Gastrocnemius medialis (tissue), 4 donors: ENCODE data around the gene GIGYF2.

Experiments used
- POLR2A ChIP-seq, 2 donors: fragments of 450-650 bp; IDR thresholded peaks; one replicate each; pipeline ENCODE4 v1.6.1; 2017; ENCODE audit warnings: antibody characterized with exemption in 2 of 2, mild to moderate bottlenecking in 2 of 2, moderate library complexity in 2 of 2
- TF ChIP-seq, protein P1 (sequence below), 5 experiments: fragments of 450-650 bp in 3 of 5; fragments of 200-600 bp in 2 of 5; sonication (generic) in 2 of 5; IDR thresholded peaks in 4 of 5; conservative IDR thresholded peaks in 1 of 5; 1 replicate in 4 of 5; 2 replicates in 1 of 5; pipeline ENCODE4 v1.5.1; 2016 to 2019; ENCODE audit warnings: antibody characterized with exemption in 5 of 5, mild to moderate bottlenecking in 3 of 5, moderate library complexity in 3 of 5

DNA sequence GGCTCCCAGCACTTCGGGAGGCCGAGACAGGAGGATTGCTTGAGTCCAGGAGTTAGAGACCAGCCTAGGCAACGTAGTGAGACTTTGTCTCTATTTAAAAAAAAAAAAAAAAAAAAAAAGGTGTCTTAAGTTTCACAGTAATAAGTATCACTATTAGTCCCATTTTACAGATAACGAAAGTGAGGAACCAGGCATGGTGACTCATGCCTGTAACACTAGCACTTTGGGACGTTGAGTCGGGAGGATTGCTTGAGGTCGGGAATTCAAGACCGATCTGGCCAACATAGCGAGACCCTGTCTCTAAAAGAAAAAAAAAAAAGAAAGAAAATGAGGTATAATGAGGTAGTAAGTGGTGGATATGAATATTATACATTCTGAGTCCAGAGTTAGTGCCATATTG lies 76.7 kb downstream of the GIGYF2 start:
- TF ChIP-seq POLR2A (IDR thresholded peaks at IDR 0.05) = no peak
- TF ChIP-seq, protein P1, sequence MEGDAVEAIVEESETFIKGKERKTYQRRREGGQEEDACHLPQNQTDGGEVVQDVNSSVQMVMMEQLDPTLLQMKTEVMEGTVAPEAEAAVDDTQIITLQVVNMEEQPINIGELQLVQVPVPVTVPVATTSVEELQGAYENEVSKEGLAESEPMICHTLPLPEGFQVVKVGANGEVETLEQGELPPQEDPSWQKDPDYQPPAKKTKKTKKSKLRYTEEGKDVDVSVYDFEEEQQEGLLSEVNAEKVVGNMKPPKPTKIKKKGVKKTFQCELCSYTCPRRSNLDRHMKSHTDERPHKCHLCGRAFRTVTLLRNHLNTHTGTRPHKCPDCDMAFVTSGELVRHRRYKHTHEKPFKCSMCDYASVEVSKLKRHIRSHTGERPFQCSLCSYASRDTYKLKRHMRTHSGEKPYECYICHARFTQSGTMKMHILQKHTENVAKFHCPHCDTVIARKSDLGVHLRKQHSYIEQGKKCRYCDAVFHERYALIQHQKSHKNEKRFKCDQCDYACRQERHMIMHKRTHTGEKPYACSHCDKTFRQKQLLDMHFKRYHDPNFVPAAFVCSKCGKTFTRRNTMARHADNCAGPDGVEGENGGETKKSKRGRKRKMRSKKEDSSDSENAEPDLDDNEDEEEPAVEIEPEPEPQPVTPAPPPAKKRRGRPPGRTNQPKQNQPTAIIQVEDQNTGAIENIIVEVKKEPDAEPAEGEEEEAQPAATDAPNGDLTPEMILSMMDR (IDR thresholded peaks at IDR 0.05 in 4 of 5, conservative IDR thresholded peaks at IDR 0.05 in 1 of 5) = no peak
